ENCODE results near the gene DUT.

GRCh38 chr15:48330105-48330785, 984 bp upstream of the DUT start:
- TF ChIP-seq CTCF (IDR thresholded peaks at IDR 0.05 in 2 of 3, conservative IDR thresholded peaks at IDR 0.05 in 1 of 3; ENCODE audit: borderline replicate concordance in 1 of 3, insufficient read depth in 1 of 3, low read depth in 2 of 3, low read length in 2 of 3) (no peak), EGR1 (IDR thresholded peaks at IDR 0.05; ENCODE audit: low read depth) (no peak)
